Panc1 (cell line): ENCODE measurements around the gene DTYMK.

ENCODE experiments used
- POLR2AphosphoS5 ChIP-seq: IDR thresholded peaks from 2 replicates; pipeline ENCODE4 v1.6.1; 2012; ENCODE audit warnings: mild to moderate bottlenecking, low read depth, low read length, moderate library complexity
- SIN3A ChIP-seq: IDR thresholded peaks from 2 replicates; pipeline ENCODE4 v1.6.1; 2012; ENCODE audit warnings: low read depth, mild to moderate bottlenecking, low read length, moderate library complexity, borderline replicate concordance; ENCODE audit not compliant: insufficient read depth
- TF ChIP-seq, protein P1 (sequence below): fragments of 450-650 bp; IDR thresholded peaks from 2 replicates; pipeline ENCODE4 v1.5.1; 2017; ENCODE audit warnings: mild to moderate bottlenecking
- TF ChIP-seq, protein P2 (sequence below), 2 experiments: IDR thresholded peaks; 2 replicates each; pipeline ENCODE4 v1.6.1; 2011 to 2012; ENCODE audit warnings: low read depth in 2 of 2, control low read depth in 1 of 2, low read length in 1 of 2, mild to moderate bottlenecking in 1 of 2, moderate library complexity in 1 of 2; ENCODE audit not compliant: insufficient read depth in 1 of 2

DNA sequence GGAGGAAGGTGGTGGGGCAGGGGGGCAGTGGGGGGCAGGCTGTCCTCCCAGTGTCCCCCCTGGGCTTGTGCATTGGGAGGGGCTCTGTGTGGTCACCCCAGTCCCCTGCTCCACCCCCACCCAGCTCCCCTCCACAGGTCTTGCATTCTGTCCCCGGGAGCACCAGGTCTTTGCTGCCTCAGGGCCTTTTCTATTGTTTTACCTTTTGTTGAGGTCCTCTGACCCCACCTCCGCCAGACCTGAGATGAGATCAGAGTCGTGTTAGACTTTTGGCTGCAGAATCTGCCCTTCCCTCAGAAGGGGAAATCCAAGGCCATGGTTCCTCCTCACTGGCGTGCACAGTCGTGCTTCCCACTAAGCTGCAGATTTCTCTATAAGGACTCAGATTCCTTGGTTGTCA lies 28.3 kb downstream of the DTYMK start:
- TF ChIP-seq, protein P1, sequence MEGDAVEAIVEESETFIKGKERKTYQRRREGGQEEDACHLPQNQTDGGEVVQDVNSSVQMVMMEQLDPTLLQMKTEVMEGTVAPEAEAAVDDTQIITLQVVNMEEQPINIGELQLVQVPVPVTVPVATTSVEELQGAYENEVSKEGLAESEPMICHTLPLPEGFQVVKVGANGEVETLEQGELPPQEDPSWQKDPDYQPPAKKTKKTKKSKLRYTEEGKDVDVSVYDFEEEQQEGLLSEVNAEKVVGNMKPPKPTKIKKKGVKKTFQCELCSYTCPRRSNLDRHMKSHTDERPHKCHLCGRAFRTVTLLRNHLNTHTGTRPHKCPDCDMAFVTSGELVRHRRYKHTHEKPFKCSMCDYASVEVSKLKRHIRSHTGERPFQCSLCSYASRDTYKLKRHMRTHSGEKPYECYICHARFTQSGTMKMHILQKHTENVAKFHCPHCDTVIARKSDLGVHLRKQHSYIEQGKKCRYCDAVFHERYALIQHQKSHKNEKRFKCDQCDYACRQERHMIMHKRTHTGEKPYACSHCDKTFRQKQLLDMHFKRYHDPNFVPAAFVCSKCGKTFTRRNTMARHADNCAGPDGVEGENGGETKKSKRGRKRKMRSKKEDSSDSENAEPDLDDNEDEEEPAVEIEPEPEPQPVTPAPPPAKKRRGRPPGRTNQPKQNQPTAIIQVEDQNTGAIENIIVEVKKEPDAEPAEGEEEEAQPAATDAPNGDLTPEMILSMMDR, result no peak
- TF ChIP-seq, protein P2, sequence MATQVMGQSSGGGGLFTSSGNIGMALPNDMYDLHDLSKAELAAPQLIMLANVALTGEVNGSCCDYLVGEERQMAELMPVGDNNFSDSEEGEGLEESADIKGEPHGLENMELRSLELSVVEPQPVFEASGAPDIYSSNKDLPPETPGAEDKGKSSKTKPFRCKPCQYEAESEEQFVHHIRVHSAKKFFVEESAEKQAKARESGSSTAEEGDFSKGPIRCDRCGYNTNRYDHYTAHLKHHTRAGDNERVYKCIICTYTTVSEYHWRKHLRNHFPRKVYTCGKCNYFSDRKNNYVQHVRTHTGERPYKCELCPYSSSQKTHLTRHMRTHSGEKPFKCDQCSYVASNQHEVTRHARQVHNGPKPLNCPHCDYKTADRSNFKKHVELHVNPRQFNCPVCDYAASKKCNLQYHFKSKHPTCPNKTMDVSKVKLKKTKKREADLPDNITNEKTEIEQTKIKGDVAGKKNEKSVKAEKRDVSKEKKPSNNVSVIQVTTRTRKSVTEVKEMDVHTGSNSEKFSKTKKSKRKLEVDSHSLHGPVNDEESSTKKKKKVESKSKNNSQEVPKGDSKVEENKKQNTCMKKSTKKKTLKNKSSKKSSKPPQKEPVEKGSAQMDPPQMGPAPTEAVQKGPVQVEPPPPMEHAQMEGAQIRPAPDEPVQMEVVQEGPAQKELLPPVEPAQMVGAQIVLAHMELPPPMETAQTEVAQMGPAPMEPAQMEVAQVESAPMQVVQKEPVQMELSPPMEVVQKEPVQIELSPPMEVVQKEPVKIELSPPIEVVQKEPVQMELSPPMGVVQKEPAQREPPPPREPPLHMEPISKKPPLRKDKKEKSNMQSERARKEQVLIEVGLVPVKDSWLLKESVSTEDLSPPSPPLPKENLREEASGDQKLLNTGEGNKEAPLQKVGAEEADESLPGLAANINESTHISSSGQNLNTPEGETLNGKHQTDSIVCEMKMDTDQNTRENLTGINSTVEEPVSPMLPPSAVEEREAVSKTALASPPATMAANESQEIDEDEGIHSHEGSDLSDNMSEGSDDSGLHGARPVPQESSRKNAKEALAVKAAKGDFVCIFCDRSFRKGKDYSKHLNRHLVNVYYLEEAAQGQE (IDR thresholded peaks at IDR 0.05; ENCODE audit: insufficient read depth in 1 of 2, low read depth in 2 of 2, low read length in 1 of 2), result no peak
- TF ChIP-seq POLR2AphosphoS5 (no peak), SIN3A (no peak)
